Stimulated activated naive CD4-positive, alpha-beta T cell treated with Interleukin-2 at 50 U/mL for 16 hours (primary cell): Measurements from ENCODE around the gene TTC9.

Source experiments
- DNase-seq: peaks from one replicate; lab custom pipeline; 2025; lab: John Stamatoyannopoulos, UW

TTC9 gene

DNA sequence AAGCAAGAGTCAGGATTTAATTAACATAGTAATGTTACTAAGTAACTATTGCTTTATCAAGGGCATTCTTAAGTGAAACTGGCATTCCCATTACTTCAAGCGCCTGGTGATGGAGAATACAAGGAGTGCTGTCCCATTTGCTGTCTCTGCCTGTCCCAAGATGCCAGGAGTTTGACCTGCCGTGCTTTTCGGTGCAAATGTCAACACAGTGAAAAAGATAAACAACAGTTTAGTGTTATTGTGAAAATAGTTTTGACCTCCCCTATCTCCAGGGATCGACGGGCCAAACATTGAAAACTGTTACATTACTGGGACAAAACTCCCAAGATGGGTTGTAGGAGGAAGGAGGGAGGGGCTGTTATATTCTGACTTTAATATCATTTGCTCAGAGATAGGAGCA lies 74.8 kb downstream of the TTC9 start:
- DNase-seq = no peak

- DNase-seq = no peak
These were observed 75.2 kb downstream of the TTC9 start for GRCh38 chr14:70716958-70717357.

- DNase-seq = no peak
These were observed 76.8 kb downstream of the TTC9 start for GRCh38 chr14:70718383-70719118.

DNA sequence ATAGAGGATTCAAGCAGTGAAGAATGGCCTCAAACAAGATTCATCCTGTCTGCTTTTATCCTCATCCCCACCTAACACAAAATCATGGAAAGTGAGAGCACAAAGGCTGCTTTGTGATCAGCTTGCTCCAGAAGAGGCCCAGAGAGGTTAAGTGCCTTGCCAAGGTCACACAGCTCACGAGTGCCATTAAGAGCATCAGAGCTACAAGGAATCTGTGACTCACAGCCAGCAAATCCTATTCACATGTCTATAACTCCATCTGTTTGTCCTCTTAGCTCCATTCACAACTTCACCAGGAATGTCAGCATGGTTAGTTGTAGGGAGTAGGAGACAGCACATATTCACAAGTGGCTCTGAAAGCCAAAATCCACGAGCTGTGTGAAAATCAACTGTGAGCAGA lies 79.8 kb downstream of the TTC9 start:
- no peak for DNase-seq

DNA sequence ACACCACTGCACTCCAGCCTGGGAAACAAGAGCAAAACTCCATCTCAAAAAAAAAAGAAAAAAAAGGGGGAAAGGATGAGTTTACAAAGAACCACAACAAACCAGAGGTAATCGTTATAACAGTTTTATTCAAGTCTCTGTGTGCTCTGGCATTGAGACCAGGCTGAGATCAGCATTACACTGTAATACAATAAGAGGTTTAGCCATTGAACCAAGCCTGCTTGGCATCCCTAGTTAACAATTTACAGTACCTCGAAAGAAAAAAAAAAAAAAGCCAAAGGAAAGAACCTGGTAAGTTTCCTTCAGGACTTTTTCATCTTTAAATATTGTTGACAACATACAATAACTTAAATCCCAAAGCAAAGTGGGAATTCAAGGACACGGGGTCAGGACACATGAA lies 80.7 kb downstream of the TTC9 start:
- no peak for DNase-seq

DNA sequence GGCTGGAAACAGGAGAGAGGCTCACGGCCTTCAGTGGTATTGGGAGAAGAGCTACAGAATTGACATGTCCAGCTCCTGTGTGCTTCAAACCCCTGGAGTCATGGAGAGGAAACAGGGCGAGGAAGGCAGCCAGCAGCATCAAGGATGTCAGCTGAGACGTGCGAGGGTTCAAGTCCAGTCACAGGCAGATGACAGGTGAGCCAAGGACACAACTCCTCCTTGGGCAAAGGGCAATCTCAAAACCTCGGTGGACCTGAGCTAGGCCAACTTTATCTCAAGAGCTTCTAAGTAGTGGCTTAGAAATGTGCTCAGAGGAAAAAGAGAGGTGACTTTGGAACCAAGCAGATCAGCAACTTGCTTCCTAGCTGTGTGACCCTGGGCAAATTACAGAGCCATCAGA lies 81.6 kb downstream of the TTC9 start:
- no peak for DNase-seq

DNA sequence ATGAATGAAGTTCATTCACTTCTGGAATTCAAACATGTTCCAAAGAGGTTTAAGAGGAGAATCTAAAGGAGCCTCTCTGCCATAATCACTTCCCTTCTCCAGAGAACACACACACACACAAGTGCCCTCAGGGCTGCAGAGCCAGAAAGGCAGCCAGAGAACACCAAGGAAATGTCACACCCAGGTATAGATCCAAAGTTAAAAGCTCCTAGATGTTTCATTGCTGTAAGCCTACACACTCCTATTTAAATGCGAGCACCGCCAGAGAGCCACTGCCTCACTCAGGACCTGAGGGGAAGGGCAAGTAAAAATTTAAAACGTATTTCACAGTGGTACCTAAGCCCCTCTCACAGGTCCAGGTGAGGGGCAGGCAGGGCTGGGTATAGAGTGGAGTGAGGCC lies 82.4 kb downstream of the TTC9 start:
- DNase-seq = no peak

GRCh38 chr14:70724944-70725343 lies 83.2 kb downstream of the TTC9 start:
- DNase-seq = no peak
